ENCODE results near the gene DENND1C. TPM values are rescaled to one million over a fixed set of nuclear protein-coding genes. Genes with fewer than 3 reads are reported as not detected.

DENND1C gene
- total and polyA plus RNA-seq, 9 donors = 0.63 to 2.3 (median 1.00) TPM

DNA sequence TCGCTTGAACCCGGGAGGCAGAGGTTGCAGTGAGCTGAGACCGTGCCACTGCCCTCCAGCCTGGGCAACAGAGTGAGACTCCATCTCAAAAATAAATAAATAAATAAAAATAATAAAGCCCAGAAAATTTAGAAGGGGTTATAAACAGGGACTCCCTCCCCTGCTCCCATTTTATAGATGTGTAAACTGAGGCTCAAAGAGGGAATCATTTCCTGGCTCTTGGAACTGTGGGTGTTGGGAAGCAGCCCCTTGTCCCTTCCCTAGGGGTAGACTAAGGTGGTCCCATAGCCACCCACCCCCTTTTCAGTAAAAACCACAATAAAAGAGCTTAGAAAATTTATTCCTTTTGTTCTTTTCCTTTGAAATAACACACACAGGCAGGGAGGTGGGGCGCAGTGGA, 41.8 kb downstream of the DENND1C start:
- no peaks in the 10 kb centered on the region for H3K4me1 ChIP-seq (ENCODE audit: insufficient read depth)
- H3K9me3 ChIP-seq = no peaks in the 10 kb centered on the region
- TF ChIP-seq, protein P1, sequence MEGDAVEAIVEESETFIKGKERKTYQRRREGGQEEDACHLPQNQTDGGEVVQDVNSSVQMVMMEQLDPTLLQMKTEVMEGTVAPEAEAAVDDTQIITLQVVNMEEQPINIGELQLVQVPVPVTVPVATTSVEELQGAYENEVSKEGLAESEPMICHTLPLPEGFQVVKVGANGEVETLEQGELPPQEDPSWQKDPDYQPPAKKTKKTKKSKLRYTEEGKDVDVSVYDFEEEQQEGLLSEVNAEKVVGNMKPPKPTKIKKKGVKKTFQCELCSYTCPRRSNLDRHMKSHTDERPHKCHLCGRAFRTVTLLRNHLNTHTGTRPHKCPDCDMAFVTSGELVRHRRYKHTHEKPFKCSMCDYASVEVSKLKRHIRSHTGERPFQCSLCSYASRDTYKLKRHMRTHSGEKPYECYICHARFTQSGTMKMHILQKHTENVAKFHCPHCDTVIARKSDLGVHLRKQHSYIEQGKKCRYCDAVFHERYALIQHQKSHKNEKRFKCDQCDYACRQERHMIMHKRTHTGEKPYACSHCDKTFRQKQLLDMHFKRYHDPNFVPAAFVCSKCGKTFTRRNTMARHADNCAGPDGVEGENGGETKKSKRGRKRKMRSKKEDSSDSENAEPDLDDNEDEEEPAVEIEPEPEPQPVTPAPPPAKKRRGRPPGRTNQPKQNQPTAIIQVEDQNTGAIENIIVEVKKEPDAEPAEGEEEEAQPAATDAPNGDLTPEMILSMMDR (IDR thresholded peaks at IDR 0.05) = no peak
- TF ChIP-seq POLR2A (IDR thresholded peaks at IDR 0.05) (no peak), EP300 (IDR thresholded peaks at IDR 0.05) (no peak)
- H3K4me3 ChIP-seq = no peak overlapping the region
- DNase-seq = no peak
- no peaks in the 10 kb centered on the region for H3K36me3 ChIP-seq
- intact Hi-C loops (cut with DNase I) = no loop called here
- no peaks in the 10 kb centered on the region for H3K27me3 ChIP-seq
- 84 to 88% (median 87%) methylated on average over 4 of the region's 4 CpGs for WGBS, 3 donors
- H3K27ac ChIP-seq = no peak overlapping the region

DNA sequence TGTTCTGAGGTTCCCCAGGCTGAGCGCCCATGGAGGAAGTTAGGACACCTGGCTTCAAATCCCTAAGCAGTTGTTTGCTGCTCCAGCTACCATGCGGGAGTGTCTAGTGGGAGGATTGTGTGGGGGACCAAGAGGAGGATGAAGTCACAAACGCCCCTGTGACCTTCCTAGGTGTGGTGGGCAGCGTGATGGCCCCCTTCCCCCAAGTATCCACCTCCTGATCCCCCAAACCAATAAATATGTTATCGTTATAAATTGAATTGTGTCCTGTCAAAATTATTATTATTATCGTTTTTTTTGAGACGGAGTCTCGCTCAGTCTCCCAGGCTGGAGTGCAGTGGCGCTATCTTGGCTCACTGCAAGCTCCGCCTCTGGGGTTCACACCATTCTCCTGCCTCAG, 47.9 kb downstream of the DENND1C start, which contains the start of gene SLC25A41:
SLC25A41 (minus strand) TSS at position 101 of the 400 bp plus-strand sequence; CDS start at position 31, 70 bp downstream.
- no peak for TF ChIP-seq POLR2A (IDR thresholded peaks at IDR 0.05)
- no peak for TF ChIP-seq EP300 (IDR thresholded peaks at IDR 0.05)
- TF ChIP-seq, protein P1 (IDR thresholded peaks at IDR 0.05) = no peak
- Histone ChIP-seq H3K27me3 (no peaks in the 10 kb centered on the region), H3K4me3 (no peak within 1 kb of the TSS), H3K36me3 (no peaks in the 10 kb centered on the region), H3K9me3 (no peaks in the 10 kb centered on the region), H3K27ac (no peak within 1 kb of the TSS), H3K4me1 (ENCODE audit: insufficient read depth) (no peaks in the 10 kb centered on the region)
- DNase-seq = no peak
- 87 to 92% (median 91%) methylated on average over 10 of the region's 10 CpGs for WGBS, 3 donors
- intact Hi-C loops (cut with DNase I) = no loop called here

DNA sequence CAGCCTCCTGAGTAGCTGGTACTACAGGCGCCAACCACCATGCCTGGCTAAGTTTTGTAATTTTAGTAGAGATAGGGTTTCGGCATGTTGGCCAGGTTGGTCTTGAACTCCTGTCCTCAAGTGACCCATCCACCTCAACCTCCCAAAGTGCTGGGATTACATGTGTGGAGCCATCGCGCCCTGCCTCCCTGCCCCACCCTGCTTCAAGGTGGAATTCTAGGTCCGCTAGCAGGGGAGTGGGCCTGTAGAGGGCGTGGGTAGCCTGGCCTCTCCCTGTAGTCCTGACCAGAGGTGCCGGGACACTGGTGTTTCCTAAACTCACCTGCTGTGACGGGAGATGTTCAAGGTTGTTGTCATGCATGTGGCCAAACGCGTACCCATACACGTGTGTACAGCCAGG, 48.4 kb downstream of the DENND1C start:
- TF ChIP-seq, protein P1 (IDR thresholded peaks at IDR 0.05) = no peak
- TF ChIP-seq EP300 (IDR thresholded peaks at IDR 0.05) (no peak), POLR2A (IDR thresholded peaks at IDR 0.05) (no peak)
- H3K27me3 ChIP-seq = no peaks in the 10 kb centered on the region
- no peak for DNase-seq
- H3K4me3 ChIP-seq = no peak overlapping the region
- no peaks in the 10 kb centered on the region for H3K36me3 ChIP-seq
- H3K9me3 ChIP-seq = no peaks in the 10 kb centered on the region
- intact Hi-C loops (cut with DNase I) = no loop called here
- 87 to 90% (median 89%) methylated on average over 11 of the region's 11 CpGs for WGBS, 3 donors
- H3K27ac ChIP-seq = no peak overlapping the region
- H3K4me1 ChIP-seq (ENCODE audit: insufficient read depth) = no peaks in the 10 kb centered on the region

DNA sequence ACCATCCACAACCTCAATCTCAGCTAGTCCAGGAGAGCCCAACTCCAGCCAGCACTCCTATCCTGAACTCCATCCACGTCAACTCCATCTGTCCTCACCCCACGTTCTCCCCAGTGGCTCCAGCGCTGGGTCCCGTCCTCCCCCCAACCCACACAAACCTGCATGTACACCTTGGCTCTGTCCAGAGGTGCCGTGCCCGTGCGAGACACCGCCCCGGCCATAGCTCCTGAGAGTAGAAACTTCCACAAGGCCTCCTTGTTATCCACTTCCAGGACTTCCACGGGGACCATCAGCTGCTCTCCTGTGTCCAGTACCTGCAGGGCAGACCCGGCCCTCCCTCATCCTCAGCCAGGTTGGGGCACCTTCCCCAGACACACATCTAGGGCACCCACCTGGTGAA, 49.7 kb downstream of the DENND1C start:
- Histone ChIP-seq H3K4me1 (ENCODE audit: insufficient read depth) (no peaks in the 10 kb centered on the region), H3K27ac (no peak overlapping the region), H3K27me3 (no peaks in the 10 kb centered on the region), H3K36me3 (no peaks in the 10 kb centered on the region), H3K4me3 (no peak overlapping the region), H3K9me3 (no peaks in the 10 kb centered on the region)
- intact Hi-C loops (cut with DNase I) = no loop called here
- 89 to 91% (median 91%) methylated on average over 11 of the region's 11 CpGs for WGBS, 3 donors
- no peak for TF ChIP-seq POLR2A (IDR thresholded peaks at IDR 0.05)
- TF ChIP-seq, protein P1 (IDR thresholded peaks at IDR 0.05) = no peak
- no peak for TF ChIP-seq EP300 (IDR thresholded peaks at IDR 0.05)
- no peak for DNase-seq

Measured in ovary (tissue), 9 donors.